ENCODE measurements around the gene ZFAND2A. TPM values are rescaled to one million over a fixed set of nuclear protein-coding genes. Genes with fewer than 3 reads are reported as not detected.

The ZFAND2A gene
- total RNA-seq, 1 experiment from 2014 or later: 28.4 TPM

GRCh38 chr7:1174881-1175596, 15.0 kb upstream of the ZFAND2A start:
- H4K20me1 ChIP-seq (ENCODE audit: low read length): no peaks in the 10 kb centered on the region
- no peaks in the 10 kb centered on the region for H3K79me2 ChIP-seq (ENCODE audit: low read length)
- H3K4me2 ChIP-seq (ENCODE audit: low read length): no peak overlapping the region
- no peak overlapping the region; the same call in 1 of the 2 replicates for H2AFZ ChIP-seq (ENCODE audit: low read length)
- BruUV-seq (replicated peaks): no TSS peak
- intact Hi-C loops (cut with micrococcal nuclease): loop anchor here (5.0 kb wide), 1 partner anchor 88 kb away; the partner anchor contains the start of gene GPER1
- H3K27ac ChIP-seq (ENCODE audit: low read length): no peak overlapping the region
- no peak overlapping the region for H3K9ac ChIP-seq (ENCODE audit: low read length)
- H3K36me3 ChIP-seq (ENCODE audit: low read depth, low read length): no peaks in the 10 kb centered on the region
- CTCF ChIA-PET: interaction anchor here (1.4 kb wide), 1 partner anchor 18 kb away, joined by 11 read pairs; no protein-coding TSS in a partner anchor
- H3K9me3 ChIP-seq (ENCODE audit: low read length): no peaks in the 10 kb centered on the region
- DNase-seq (no peak), ATAC-seq (no peak)
- peaks cover 7% of the 10 kb centered on the region; the same call in 1 of the 2 replicates for H3K4me1 ChIP-seq (ENCODE audit: insufficient read depth, low read length)
- no peaks in the 10 kb centered on the region for H3K27me3 ChIP-seq (ENCODE audit: low read length)
- H3K4me3 ChIP-seq (ENCODE audit: low read length): no peak overlapping the region
- no peaks in the 10 kb centered on the region for H3F3A ChIP-seq (ENCODE audit: low read length, unreplicated experiment)
- no peaks in the 10 kb centered on the region for H3K9me2 ChIP-seq (replicated peaks; ENCODE audit: low read length)
- TF ChIP-seq EZH2 (IDR thresholded peaks at IDR 0.05; ENCODE audit: low read length, unreplicated experiment): no peak
- no peak for TF ChIP-seq EZH2phosphoT487 (IDR thresholded peaks at IDR 0.05; ENCODE audit: borderline replicate concordance, low read length)
- no peak for TF ChIP-seq CTCF (conservative IDR thresholded peaks at IDR 0.05; ENCODE audit: low read depth, low read length)
- POLR2A ChIA-PET (ENCODE audit: unreplicated experiment): no interaction called here

- H3K79me2 ChIP-seq (ENCODE audit: low read length): no peaks in the 10 kb centered on the region
- intact Hi-C loops (cut with micrococcal nuclease): no loop called here
- DNase-seq: no peak
- H4K20me1 ChIP-seq (ENCODE audit: low read length): no peaks in the 10 kb centered on the region
- no peak overlapping the region for H2AFZ ChIP-seq (ENCODE audit: low read length)
- no peak overlapping the region for H3K9ac ChIP-seq (ENCODE audit: low read length)
- ATAC-seq: no peak
- H3K27me3 ChIP-seq (ENCODE audit: low read length): no peaks in the 10 kb centered on the region
- ChIA-PET POLR2A (ENCODE audit: unreplicated experiment) (no interaction called here), CTCF (no interaction called here)
- no peaks in the 10 kb centered on the region for H3F3A ChIP-seq (ENCODE audit: low read length, unreplicated experiment)
- peaks cover 7% of the 10 kb centered on the region; the same call in 1 of the 2 replicates for H3K4me1 ChIP-seq (ENCODE audit: insufficient read depth, low read length)
- BruUV-seq (replicated peaks): no TSS peak
- H3K9me3 ChIP-seq (ENCODE audit: low read length): no peaks in the 10 kb centered on the region
- H3K4me3 ChIP-seq (ENCODE audit: low read length): no peak overlapping the region
- H3K36me3 ChIP-seq (ENCODE audit: low read depth, low read length): no peaks in the 10 kb centered on the region
- H3K9me2 ChIP-seq (replicated peaks; ENCODE audit: low read length): no peaks in the 10 kb centered on the region
- H3K4me2 ChIP-seq (ENCODE audit: low read length): no peak overlapping the region
- TF ChIP-seq EZH2 (IDR thresholded peaks at IDR 0.05; ENCODE audit: low read length, unreplicated experiment): no peak
- no peak for TF ChIP-seq CTCF (conservative IDR thresholded peaks at IDR 0.05; ENCODE audit: low read depth, low read length)
- no peak for TF ChIP-seq EZH2phosphoT487 (IDR thresholded peaks at IDR 0.05; ENCODE audit: borderline replicate concordance, low read length)
- H3K27ac ChIP-seq (ENCODE audit: low read length): no peak overlapping the region
Measured at GRCh38 chr7:1174002-1174401, 14.0 kb upstream of the ZFAND2A start.
